Measurements from ENCODE around the gene SLC35B2. TPM values are rescaled to one million over a fixed set of nuclear protein-coding genes. Genes with fewer than 3 reads are reported as not detected.
"Not testable (repeated sequence)": the region's sequence is repeated elsewhere in the genome, so short reads cannot be mapped to it uniquely, and the experiment has no call there.

Gene SLC35B2
- total RNA-seq, 1 donor from 2014 or later, result 26.1 TPM

DNA sequence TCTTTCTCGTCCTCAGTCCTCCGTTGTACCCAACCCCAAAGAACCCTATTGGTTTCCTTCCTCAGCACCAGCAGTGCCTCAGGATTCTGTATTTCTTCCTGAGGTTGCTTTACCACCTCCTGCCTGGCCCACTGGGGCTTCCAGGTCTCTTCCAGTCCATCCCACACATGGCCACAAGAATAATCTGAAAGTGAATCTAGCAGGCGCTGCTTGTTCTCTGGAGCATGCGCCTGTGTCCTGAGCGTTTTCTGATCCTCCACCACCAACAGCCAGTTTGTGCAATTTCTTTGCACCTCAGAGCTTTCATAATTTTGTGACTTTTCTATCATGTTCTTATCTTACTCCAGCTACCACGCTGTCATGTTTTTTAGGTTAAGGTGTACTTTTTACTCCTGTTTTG lies 22.1 kb downstream of the SLC35B2 start:
- no peak overlapping the region for H3K4me3 ChIP-seq (ENCODE audit: low read length in 3 of 3)
- H3K27me3 ChIP-seq (ENCODE audit: control insufficient read depth in 3 of 3, insufficient read depth in 3 of 3, low read length in 3 of 3), result no peaks in the 10 kb centered on the region
- H3K4me1 ChIP-seq (ENCODE audit: control insufficient read depth in 3 of 3, insufficient read depth in 3 of 3, low read length in 3 of 3), result peaks cover 46 to 78% (median 65%) of the 10 kb centered on the region in 3 donors
- H3K36me3 ChIP-seq (ENCODE audit: control insufficient read depth in 3 of 3, insufficient read depth in 3 of 3, low read length in 3 of 3), result peaks cover 29 to 35% (median 32%) of the 10 kb centered on the region in 3 donors
- no peaks in the 10 kb centered on the region for H3K9me3 ChIP-seq (ENCODE audit: control insufficient read depth in 3 of 3, low read length in 3 of 3)
- H3K27ac ChIP-seq (ENCODE audit: low read depth, low read length), result peak overlapping the region; percentile 85
- peak overlapping the region; percentile 51 to 82 (median 64) for H3K9ac ChIP-seq (ENCODE audit: low read depth in 1 of 3, low read length in 3 of 3)

DNA sequence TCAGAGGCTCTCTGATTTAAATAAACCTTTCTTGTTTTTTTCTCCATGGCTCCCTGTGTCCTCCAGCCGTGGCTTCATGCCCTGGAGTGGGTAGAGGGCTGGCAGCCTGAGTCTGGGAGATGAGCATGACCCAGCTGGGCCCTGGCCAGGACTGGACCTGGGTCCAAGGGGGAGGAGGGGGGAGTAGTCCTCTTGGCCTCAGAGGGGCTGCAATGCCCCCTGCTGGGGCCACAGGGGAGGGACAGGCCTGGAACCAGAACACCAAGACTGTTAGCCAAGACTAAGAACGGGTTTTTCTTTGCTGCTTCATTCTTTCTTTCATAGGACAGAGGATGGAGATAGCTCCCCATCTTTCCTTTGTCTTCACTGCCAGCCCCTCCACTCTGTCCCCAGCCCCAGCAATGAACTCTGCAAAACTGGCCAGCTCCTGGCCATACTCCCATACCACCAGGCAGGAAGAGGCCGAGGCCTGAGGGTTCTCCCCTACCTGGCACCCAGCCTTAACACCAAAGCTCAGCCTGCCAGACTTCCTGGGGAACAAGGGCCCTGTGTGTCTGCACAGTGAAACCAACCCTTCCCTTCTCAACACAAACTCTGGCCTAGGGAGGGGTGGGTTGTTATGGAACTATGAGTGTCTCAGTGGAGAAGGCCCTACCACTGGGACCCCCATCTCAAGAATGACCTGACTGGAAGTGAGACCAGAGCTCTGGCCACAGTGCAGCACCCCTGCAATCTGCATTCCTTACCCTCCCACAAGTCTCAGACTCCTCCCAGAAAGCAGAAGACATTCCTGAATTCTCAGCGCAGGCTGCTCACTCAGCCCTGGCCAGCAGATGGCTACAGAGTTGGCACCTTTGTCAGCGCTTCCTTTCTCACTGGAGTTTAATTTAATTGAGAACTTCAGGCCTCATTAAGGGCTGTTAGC lies 23.0 kb downstream of the SLC35B2 start:
- H3K9ac ChIP-seq (ENCODE audit: low read depth in 1 of 3, low read length in 3 of 3), result peak overlapping the region; percentile 64 to 82 (median 70)
- H3K27ac ChIP-seq (ENCODE audit: low read depth, low read length), result peak overlapping the region; percentile 85
- H3K4me3 ChIP-seq (ENCODE audit: low read length in 3 of 3), result no peak overlapping the region
- peaks cover 33 to 44% (median 40%) of the 10 kb centered on the region in 3 donors for H3K36me3 ChIP-seq (ENCODE audit: control insufficient read depth in 3 of 3, insufficient read depth in 3 of 3, low read length in 3 of 3)
- no peaks in the 10 kb centered on the region for H3K27me3 ChIP-seq (ENCODE audit: control insufficient read depth in 3 of 3, insufficient read depth in 3 of 3, low read length in 3 of 3)
- H3K9me3 ChIP-seq (ENCODE audit: control insufficient read depth in 3 of 3, low read length in 3 of 3), result no peaks in the 10 kb centered on the region
- H3K4me1 ChIP-seq (ENCODE audit: control insufficient read depth in 3 of 3, insufficient read depth in 3 of 3, low read length in 3 of 3), result peaks cover 53 to 87% (median 74%) of the 10 kb centered on the region in 3 donors

DNA sequence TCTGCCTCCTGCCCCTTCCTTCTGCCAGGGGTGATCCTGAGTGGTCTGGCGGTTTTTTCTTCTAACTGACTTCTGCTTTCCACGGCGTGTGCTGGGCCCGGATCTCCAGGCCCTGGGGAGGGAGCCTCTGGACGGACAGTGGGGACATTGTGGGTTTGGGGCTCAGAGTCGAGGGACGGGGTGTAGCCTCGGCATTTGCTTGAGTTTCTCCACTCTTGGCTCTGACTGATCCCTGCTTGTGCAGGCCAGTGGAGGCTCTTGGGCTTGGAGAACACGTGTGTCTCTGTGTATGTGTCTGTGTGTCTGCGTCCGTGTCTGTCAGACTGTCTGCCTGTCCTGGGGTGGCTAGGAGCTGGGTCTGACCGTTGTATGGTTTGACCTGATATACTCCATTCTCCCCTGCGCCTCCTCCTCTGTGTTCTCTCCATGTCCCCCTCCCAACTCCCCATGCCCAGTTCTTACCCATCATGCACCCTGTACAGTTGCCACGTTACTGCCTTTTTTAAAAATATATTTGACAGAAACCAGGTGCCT lies 23.7 kb downstream of the SLC35B2 start:
- Histone ChIP-seq H3K4me1 (ENCODE audit: control insufficient read depth in 3 of 3, insufficient read depth in 3 of 3, low read length in 3 of 3) (peaks cover 61 to 93% (median 82%) of the 10 kb centered on the region in 3 donors), H3K9ac (ENCODE audit: low read depth in 1 of 3, low read length in 3 of 3) (peak overlapping the region; percentile 64 to 82 (median 70)), H3K27me3 (ENCODE audit: control insufficient read depth in 3 of 3, insufficient read depth in 3 of 3, low read length in 3 of 3) (no peaks in the 10 kb centered on the region), H3K4me3 (ENCODE audit: low read length in 3 of 3) (peak overlapping the region; percentile 14 to 56 (median 18)), H3K36me3 (ENCODE audit: control insufficient read depth in 3 of 3, insufficient read depth in 3 of 3, low read length in 3 of 3) (peaks cover 33 to 47% (median 44%) of the 10 kb centered on the region in 3 donors), H3K9me3 (ENCODE audit: control insufficient read depth in 3 of 3, low read length in 3 of 3) (no peaks in the 10 kb centered on the region), H3K27ac (ENCODE audit: low read depth, low read length) (peak overlapping the region; percentile 85)

DNA sequence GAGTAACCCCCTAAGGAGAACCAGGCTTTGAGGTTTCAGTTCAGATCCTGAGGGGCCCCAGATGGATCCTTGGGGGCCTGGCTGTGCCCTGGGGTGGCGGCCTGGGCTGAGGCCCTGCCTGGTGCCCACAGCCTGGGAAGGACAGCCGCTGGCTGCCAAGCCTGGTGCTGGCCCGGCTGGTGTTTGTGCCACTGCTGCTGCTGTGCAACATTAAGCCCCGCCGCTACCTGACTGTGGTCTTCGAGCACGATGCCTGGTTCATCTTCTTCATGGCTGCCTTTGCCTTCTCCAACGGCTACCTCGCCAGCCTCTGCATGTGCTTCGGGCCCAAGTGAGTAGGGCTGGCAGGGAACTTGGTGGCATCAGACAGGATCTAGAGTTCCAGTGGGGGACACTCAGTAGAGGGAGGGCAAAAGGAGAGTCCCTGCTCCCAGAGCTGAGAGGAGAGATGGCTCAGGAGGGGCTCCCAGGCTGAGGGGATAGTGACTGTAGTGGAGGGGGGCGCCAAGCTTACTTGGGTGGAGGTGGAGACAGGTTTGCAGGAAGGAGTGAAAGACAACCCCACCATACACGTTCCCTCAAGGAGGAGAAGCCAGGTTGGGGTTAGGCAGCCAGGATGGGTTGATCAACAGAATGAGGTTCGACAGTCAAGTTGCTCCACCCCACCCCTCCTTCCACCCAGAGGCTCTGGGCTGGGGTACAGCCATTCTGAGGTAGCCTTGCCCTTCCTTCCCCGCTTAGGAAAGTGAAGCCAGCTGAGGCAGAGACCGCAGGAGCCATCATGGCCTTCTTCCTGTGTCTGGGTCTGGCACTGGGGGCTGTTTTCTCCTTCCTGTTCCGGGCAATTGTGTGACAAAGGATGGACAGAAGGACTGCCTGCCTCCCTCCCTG lies 24.4 kb downstream of the SLC35B2 start:
- Histone ChIP-seq H3K36me3 (ENCODE audit: control insufficient read depth in 3 of 3, insufficient read depth in 3 of 3, low read length in 3 of 3) (peaks cover 33 to 47% (median 44%) of the 10 kb centered on the region in 3 donors), H3K27me3 (ENCODE audit: control insufficient read depth in 3 of 3, insufficient read depth in 3 of 3, low read length in 3 of 3) (no peaks in the 10 kb centered on the region), H3K9ac (ENCODE audit: low read depth in 1 of 3, low read length in 3 of 3) (peak overlapping the region; percentile 64 to 82 (median 70)), H3K9me3 (ENCODE audit: control insufficient read depth in 3 of 3, low read length in 3 of 3) (no peaks in the 10 kb centered on the region), H3K4me3 (ENCODE audit: low read length in 3 of 3) (peak overlapping the region in 2 of 3 donors; percentile 14 to 56), H3K27ac (ENCODE audit: low read depth, low read length) (peak overlapping the region; percentile 85), H3K4me1 (ENCODE audit: control insufficient read depth in 3 of 3, insufficient read depth in 3 of 3, low read length in 3 of 3) (peaks cover 64 to 93% (median 83%) of the 10 kb centered on the region in 3 donors)

DNA sequence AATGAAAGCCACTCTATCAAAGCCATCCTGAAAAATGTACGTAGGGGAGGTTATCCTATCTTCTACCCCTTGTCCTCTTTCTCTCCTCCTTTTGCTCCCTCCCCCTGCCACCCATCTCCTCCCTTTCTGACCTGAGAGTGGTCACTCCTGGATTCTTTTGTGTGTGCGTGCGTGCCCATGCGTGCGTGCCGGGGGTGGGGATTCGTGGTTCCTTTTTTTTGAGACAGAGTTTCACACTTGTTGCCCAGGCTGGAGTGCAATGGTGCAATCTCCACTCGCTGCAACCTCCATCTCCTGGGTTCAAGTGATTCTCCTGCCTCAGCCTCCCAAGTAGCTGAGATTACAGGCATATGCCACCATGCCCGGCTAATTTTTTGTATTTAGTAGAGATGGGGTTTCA lies 25.9 kb downstream of the SLC35B2 start:
- H3K36me3 ChIP-seq (ENCODE audit: control insufficient read depth in 3 of 3, insufficient read depth in 3 of 3, low read length in 3 of 3), result peaks cover 33 to 49% (median 44%) of the 10 kb centered on the region in 3 donors
- peaks cover 68 to 95% (median 88%) of the 10 kb centered on the region in 3 donors for H3K4me1 ChIP-seq (ENCODE audit: control insufficient read depth in 3 of 3, insufficient read depth in 3 of 3, low read length in 3 of 3)

GRCh38 chr6:44230034-44230675 lies 27.2 kb downstream of the SLC35B2 start:
- Histone ChIP-seq H3K27ac (ENCODE audit: low read depth, low read length) (peak overlapping the region; percentile 19), H3K9me3 (ENCODE audit: control insufficient read depth in 3 of 3, low read length in 3 of 3) (no peaks in the 10 kb centered on the region), H3K4me1 (ENCODE audit: control insufficient read depth in 3 of 3, insufficient read depth in 3 of 3, low read length in 3 of 3) (peaks cover 76 to 97% (median 91%) of the 10 kb centered on the region in 3 donors), H3K4me3 (ENCODE audit: low read length in 3 of 3) (peak overlapping the region in 1 of 3 donors; percentile 89), H3K9ac (ENCODE audit: low read depth in 1 of 3, low read length in 3 of 3) (peak overlapping the region in 1 of 3 donors; percentile 99), H3K27me3 (ENCODE audit: control insufficient read depth in 3 of 3, insufficient read depth in 3 of 3, low read length in 3 of 3) (no peaks in the 10 kb centered on the region), H3K36me3 (ENCODE audit: control insufficient read depth in 3 of 3, insufficient read depth in 3 of 3, low read length in 3 of 3) (peaks cover 33 to 47% (median 40%) of the 10 kb centered on the region in 3 donors)

More for the DNA sequence above, 25.9 kb downstream of the SLC35B2 start:
- not testable (repeated sequence) for H3K4me3 ChIP-seq (ENCODE audit: low read length in 3 of 3); H3K9me3 ChIP-seq (ENCODE audit: control insufficient read depth in 3 of 3, low read length in 3 of 3); H3K27me3 ChIP-seq (ENCODE audit: control insufficient read depth in 3 of 3, insufficient read depth in 3 of 3, low read length in 3 of 3)
- Histone ChIP-seq H3K27ac (ENCODE audit: low read depth, low read length) (peak overlapping the region; percentile 25), H3K9ac (ENCODE audit: low read depth in 1 of 3, low read length in 3 of 3) (peak overlapping the region in 1 of 3 donors; percentile 55)

GRCh38 chr6:44229376-44230033 lies 27.8 kb downstream of the SLC35B2 start:
- peak overlapping the region; percentile 46 to 89 (median 78) for H3K4me3 ChIP-seq (ENCODE audit: low read length in 3 of 3)
- H3K9ac ChIP-seq (ENCODE audit: low read depth in 1 of 3, low read length in 3 of 3), result peak overlapping the region; percentile 92 to 99 (median 92)
- peaks cover 33 to 47% (median 40%) of the 10 kb centered on the region in 3 donors for H3K36me3 ChIP-seq (ENCODE audit: control insufficient read depth in 3 of 3, insufficient read depth in 3 of 3, low read length in 3 of 3)
- no peaks in the 10 kb centered on the region for H3K9me3 ChIP-seq (ENCODE audit: control insufficient read depth in 3 of 3, low read length in 3 of 3)
- H3K4me1 ChIP-seq (ENCODE audit: control insufficient read depth in 3 of 3, insufficient read depth in 3 of 3, low read length in 3 of 3), result peaks cover 75 to 97% (median 91%) of the 10 kb centered on the region in 3 donors
- H3K27me3 ChIP-seq (ENCODE audit: control insufficient read depth in 3 of 3, insufficient read depth in 3 of 3, low read length in 3 of 3), result no peaks in the 10 kb centered on the region
- H3K27ac ChIP-seq (ENCODE audit: low read depth, low read length), result peak overlapping the region; percentile 94

DNA sequence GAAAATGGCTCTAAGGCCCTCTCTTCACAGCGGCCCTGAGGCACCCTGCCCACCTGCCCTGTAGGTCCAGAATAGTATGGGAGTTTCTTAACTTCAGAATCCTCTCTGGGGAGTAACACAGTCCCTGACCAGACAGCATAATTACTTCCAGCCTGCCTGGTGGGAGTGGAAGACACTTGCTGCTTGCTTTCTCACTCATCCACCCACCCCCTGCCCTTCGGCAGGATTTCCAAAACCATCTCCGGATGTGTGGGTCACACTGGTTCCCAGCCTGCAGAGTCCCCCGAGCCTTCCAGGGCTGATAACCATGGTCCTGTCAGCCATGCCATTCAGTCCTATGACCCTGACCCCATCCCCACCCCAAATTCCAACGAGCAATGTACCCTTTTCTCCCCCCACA lies 28.5 kb downstream of the SLC35B2 start:
- Histone ChIP-seq H3K4me3 (ENCODE audit: low read length in 3 of 3) (peak overlapping the region; percentile 69 to 89 (median 78)), H3K36me3 (ENCODE audit: control insufficient read depth in 3 of 3, insufficient read depth in 3 of 3, low read length in 3 of 3) (peaks cover 33 to 46% (median 40%) of the 10 kb centered on the region in 3 donors), H3K9ac (ENCODE audit: low read depth in 1 of 3, low read length in 3 of 3) (peak overlapping the region; percentile 92 to 99 (median 92)), H3K4me1 (ENCODE audit: control insufficient read depth in 3 of 3, insufficient read depth in 3 of 3, low read length in 3 of 3) (peaks cover 75 to 97% (median 91%) of the 10 kb centered on the region in 3 donors), H3K27me3 (ENCODE audit: control insufficient read depth in 3 of 3, insufficient read depth in 3 of 3, low read length in 3 of 3) (no peaks in the 10 kb centered on the region), H3K27ac (ENCODE audit: low read depth, low read length) (peak overlapping the region; percentile 94), H3K9me3 (ENCODE audit: control insufficient read depth in 3 of 3, low read length in 3 of 3) (no peaks in the 10 kb centered on the region)

Measured in skeletal muscle tissue (tissue), 4 donors.